A673 (cell line): Measurements from ENCODE around the gene KCNQ1.

Experiments used
- CTCF ChIP-seq: fragments of 300-800, 200-600 bp; sonication (generic); conservative IDR thresholded peaks from 2 replicates; pipeline ENCODE4 v1.5.1; 2017; ENCODE audit warnings: low read depth, mild to moderate bottlenecking, antibody characterized with exemption, low read length, moderate library complexity, mixed read lengths
- EZH2 ChIP-seq: fragments of 200-600 bp; sonication (generic); IDR thresholded peaks from 2 replicates; pipeline ENCODE4 v1.6.1; 2017; ENCODE audit warnings: borderline replicate concordance, low read depth, mild to moderate bottlenecking, mixed read lengths, antibody characterized with exemption, low read length; ENCODE audit not compliant: poor library complexity, severe bottlenecking

DNA sequence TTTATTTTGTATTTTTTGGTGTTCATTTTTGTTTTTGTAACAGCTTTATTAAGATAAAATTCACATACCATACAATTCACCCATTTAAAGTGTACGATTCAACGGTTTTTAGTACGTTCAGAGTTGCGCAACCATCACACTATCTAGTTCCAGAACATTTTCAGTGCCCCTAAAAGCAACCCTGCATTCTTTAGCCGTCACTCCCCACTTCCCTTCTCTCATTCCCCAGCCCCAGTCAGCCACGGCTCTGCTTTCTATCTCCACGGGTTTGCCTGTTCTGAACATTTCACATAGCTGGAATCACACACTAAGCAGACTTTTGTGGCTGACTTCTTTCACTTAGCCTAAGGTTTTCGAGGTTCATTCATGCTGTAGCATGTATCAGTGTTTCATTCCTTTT, 264.6 kb downstream of the KCNQ1 start:
- TF ChIP-seq CTCF (no peak), EZH2 (no peak)
